H1 (cell line): ENCODE measurements around the gene NDUFA6.
"Not testable (repeated sequence)": the region's sequence is repeated elsewhere in the genome, so short reads cannot be mapped to it uniquely, and the experiment has no call there.

Source experiments
- CTCF ChIP-seq, 3 experiments: IDR thresholded peaks; 1 replicate in 2 of 3; 2 replicates in 1 of 3; pipeline versions ENCODE4 v1.5.1 to v1.6.1; 2011; ENCODE audit warnings: low read length in 3 of 3, mild to moderate bottlenecking in 3 of 3, inconsistent platforms in 2 of 3, low read depth in 1 of 3, moderate library complexity in 1 of 3; ENCODE audit not compliant: insufficient read depth in 1 of 3; ENCODE audit errors: control extremely low read depth in 1 of 3
- EP300 ChIP-seq, 2 experiments: IDR thresholded peaks; 1 replicate in 1 of 2; 2 replicates in 1 of 2; pipeline ENCODE4 v1.6.1; 2011 to 2012; ENCODE audit warnings: low read depth in 2 of 2, low read length in 2 of 2, mild to moderate bottlenecking in 2 of 2, borderline replicate concordance in 1 of 2, inconsistent platforms in 1 of 2, moderate library complexity in 1 of 2
- POLR2AphosphoS5 ChIP-seq: IDR thresholded peaks from 2 replicates; pipeline ENCODE4 v1.6.1; 2011; ENCODE audit warnings: low read depth, low read length
- RAD21 ChIP-seq, 2 experiments: IDR thresholded peaks in 1 of 2; conservative IDR thresholded peaks in 1 of 2; 2 replicates each; pipeline ENCODE4 v1.6.1; 2011; ENCODE audit warnings: low read depth in 2 of 2, low read length in 2 of 2, improper control_type of control experiment in 1 of 2, inconsistent platforms in 1 of 2, mild to moderate bottlenecking in 1 of 2, moderate library complexity in 1 of 2
- SP1 ChIP-seq: IDR thresholded peaks from 2 replicates; pipeline ENCODE4 v1.6.1; 2011; ENCODE audit warnings: low read depth, low read length
- SP2 ChIP-seq: IDR thresholded peaks from 2 replicates; pipeline ENCODE4 v1.6.1; 2012; ENCODE audit warnings: mild to moderate bottlenecking, low read length, inconsistent platforms
- YY1 ChIP-seq: IDR thresholded peaks from 2 replicates; pipeline ENCODE4 v1.6.1; 2011; ENCODE audit warnings: low read depth, mild to moderate bottlenecking, low read length

- TF ChIP-seq CTCF (IDR thresholded peaks at IDR 0.05; ENCODE audit: control extremely low read depth in 1 of 3, insufficient read depth in 1 of 3, low read depth in 1 of 3, low read length in 3 of 3); SP2; POLR2AphosphoS5; YY1; RAD21 (IDR thresholded peaks at IDR 0.05 in 1 of 2, conservative IDR thresholded peaks at IDR 0.05 in 1 of 2; ENCODE audit: low read depth in 2 of 2, low read length in 2 of 2); SP1; EP300 (IDR thresholded peaks at IDR 0.05; ENCODE audit: borderline replicate concordance in 1 of 2, low read depth in 2 of 2, low read length in 2 of 2): not testable (repeated sequence)
Observed at GRCh38 chr22:42140153-42140552, 49.6 kb upstream of the NDUFA6 start.
